NCI-H524 treated with DMSO at 0.1 percent for 48 hours (cell line): Measurements from ENCODE around the gene PIEZO1.

Experiments
- DNase-seq: peaks from one replicate; lab custom pipeline; 2025; lab: John Stamatoyannopoulos, UW

PIEZO1 gene

GRCh38 chr16:88766975-88767374 lies 18.0 kb downstream of the PIEZO1 start:
- no peak for DNase-seq

- DNase-seq: no peak
These were observed 20.1 kb downstream of the PIEZO1 start for GRCh38 chr16:88764913-88765349.

GRCh38 chr16:88764080-88764479 lies 20.9 kb downstream of the PIEZO1 start:
- DNase-seq: no peak

GRCh38 chr16:88763502-88764053 lies 21.4 kb downstream of the PIEZO1 start:
- no peak for DNase-seq

GRCh38 chr16:88762941-88763340 lies 22.1 kb downstream of the PIEZO1 start:
- DNase-seq: no peak

GRCh38 chr16:88762258-88762870 lies 22.7 kb downstream of the PIEZO1 start:
- no peak for DNase-seq

GRCh38 chr16:88761830-88762229 lies 23.2 kb downstream of the PIEZO1 start:
- no peak for DNase-seq

- no peak for DNase-seq
These were observed 23.9 kb downstream of the PIEZO1 start for GRCh38 chr16:88761143-88761534.

GRCh38 chr16:88760424-88761142 lies 24.4 kb downstream of the PIEZO1 start:
- no peak for DNase-seq

- no peak for DNase-seq
These were observed 25.1 kb downstream of the PIEZO1 start for GRCh38 chr16:88759976-88760350.

- DNase-seq: no peak
These were observed 25.6 kb downstream of the PIEZO1 start for GRCh38 chr16:88759245-88759975.

GRCh38 chr16:88758944-88759244 lies 26.1 kb downstream of the PIEZO1 start:
- no peak for DNase-seq

- no peak for DNase-seq
These were observed 26.6 kb downstream of the PIEZO1 start for GRCh38 chr16:88758227-88758943.

GRCh38 chr16:88755745-88756443 lies 29.1 kb downstream of the PIEZO1 start:
- no peak for DNase-seq

GRCh38 chr16:88754912-88755744 lies 29.9 kb downstream of the PIEZO1 start:
- DNase-seq: no peak

- DNase-seq: no peak
These were observed 30.7 kb downstream of the PIEZO1 start for GRCh38 chr16:88754109-88754911.

- no peak for DNase-seq
These were observed 31.4 kb downstream of the PIEZO1 start for GRCh38 chr16:88753602-88754001.

GRCh38 chr16:88753191-88753590 lies 31.8 kb downstream of the PIEZO1 start:
- no peak for DNase-seq

GRCh38 chr16:88752386-88753002 lies 32.5 kb downstream of the PIEZO1 start:
- no peak for DNase-seq

GRCh38 chr16:88750854-88751253 lies 34.2 kb downstream of the PIEZO1 start:
- no peak for DNase-seq
